Psoas muscle (tissue), 8 donors: ENCODE results near the gene LAMA5. TPM values are rescaled to one million over a fixed set of nuclear protein-coding genes. Genes with fewer than 3 reads are reported as not detected.

Experiments used
- ATAC-seq, 4 donors: fragments of 200-7000 bp; cut with Tn5 transposase; one replicate each; pipeline ENCODE4 v1.9.1; 2020; ENCODE audit warnings: moderate library complexity in 3 of 4, mild to moderate bottlenecking in 2 of 4
- DNase-seq, 2 donors: peaks; one replicate each; pipeline ENCODE4 v3.0.0-alpha.2; 2020
- H3K27ac ChIP-seq: fragments of 200-600 bp; one replicate; pipeline ENCODE4 v1.8.0; 2022
- H3K27me3 ChIP-seq, 3 donors: fragments of 200-600 bp in 1 of 3; one replicate each; pipeline versions ENCODE4 v1.6.1 to v1.8.0; 2013 to 2022; ENCODE audit warnings: low read length in 2 of 3, mild to moderate bottlenecking in 2 of 3, moderate library complexity in 1 of 3; ENCODE audit not compliant: insufficient read depth in 3 of 3
- H3K36me3 ChIP-seq, 2 donors: fragments of 200-600 bp in 1 of 2; one replicate each; pipeline versions ENCODE4 v1.6.1 to v1.8.0; 2013 to 2022; ENCODE audit warnings: low read depth in 1 of 2, mild to moderate bottlenecking in 1 of 2, moderate library complexity in 1 of 2; ENCODE audit not compliant: insufficient read depth in 1 of 2
- H3K4me1 ChIP-seq: fragments of 200-600 bp; one replicate; pipeline ENCODE4 v1.8.0; 2022
- H3K4me3 ChIP-seq: fragments of 200-600 bp; one replicate; pipeline ENCODE4 v1.8.0; 2022; ENCODE audit warnings: mild to moderate bottlenecking
- H3K9me3 ChIP-seq: fragments of 200-600 bp; one replicate; pipeline ENCODE4 v1.8.0; 2022
- CTCF ChIP-seq: fragments of 200-600 bp; IDR thresholded peaks from one replicate; pipeline ENCODE4 v1.8.0; 2022; ENCODE audit warnings: antibody characterized with exemption
- WGBS, 3 donors: extraction: QIAGEN DNeasy Blood & Tissue Kit; methylation state at CpG; one replicate each; pipeline versions ENCODE4 v1.1.6 to v1.1.7; 2013; 5-methylcytosine and 5-hydroxymethylcytosine counted together
- intact Hi-C, 2 donors: fragments of 100-400 bp; cut with DNase I; formaldehyde crosslinking; loops; one replicate each; pipeline versions ENCODE4 v1.11.0 to v1.14.2; 2022
- polyA plus RNA-seq, 3 donors: library from polyadenylated mRNA; stranded (reverse); fragments of 200-250 nt; gene quantifications; one replicate each; pipeline ENCODE4 v1.2.3, GENCODE V29; 2013
- total RNA-seq, 4 donors: library from RNA; stranded (reverse); fragmentation: NEBNext Ultra II Directional in 2 of 4; extraction: Animal tissue kit (Norgen Biotek cat#: 25700) in 2 of 4; gene quantifications; one replicate each; pipeline versions ENCODE4 v1.2.1 to v1.2.4, GENCODE V29; 2021 to 2023
- donor health status: healthy with polysubstance abuse.
- donor health status: DM: no; HTN: no; CAD: no; lungs with moderate emphysema.
- donor health status: Bipolar disorder and iron deficiency.
- donor health status: healthy.
- donor health status: DM: yes; HTN: yes; CAD: no.
- donor health status: DM: no; HTN: no; CAD: no.
- donor health status: DM: no; HTN: no; CAD: no.
- donor health status: DM: yes; HTN: yes; CAD: no.

The LAMA5 gene
- total and polyA plus RNA-seq, 7 donors = 14.4 to 74.6 (median 34.2) TPM

- TF ChIP-seq CTCF = no peak
- Histone ChIP-seq H3K27me3 (no peaks in the 10 kb centered on the region), H3K27ac (no peak overlapping the region), H3K36me3 (peaks cover 0 to 58% of the 10 kb centered on the region in 2 donors), H3K4me1 (no peaks in the 10 kb centered on the region), H3K4me3 (no peak overlapping the region), H3K9me3 (no peaks in the 10 kb centered on the region)
- WGBS, 3 donors = 63 to 85% (median 72%) methylated on average over 29 to 30 of the region's 30 CpGs
- ATAC-seq (peak in 1 of 4 donors; percentile 23), DNase-seq (no peak)
- intact Hi-C loops = no loop called here
Measured at GRCh38 chr20:62296724-62297448, 70.2 kb downstream of the LAMA5 start.

DNA sequence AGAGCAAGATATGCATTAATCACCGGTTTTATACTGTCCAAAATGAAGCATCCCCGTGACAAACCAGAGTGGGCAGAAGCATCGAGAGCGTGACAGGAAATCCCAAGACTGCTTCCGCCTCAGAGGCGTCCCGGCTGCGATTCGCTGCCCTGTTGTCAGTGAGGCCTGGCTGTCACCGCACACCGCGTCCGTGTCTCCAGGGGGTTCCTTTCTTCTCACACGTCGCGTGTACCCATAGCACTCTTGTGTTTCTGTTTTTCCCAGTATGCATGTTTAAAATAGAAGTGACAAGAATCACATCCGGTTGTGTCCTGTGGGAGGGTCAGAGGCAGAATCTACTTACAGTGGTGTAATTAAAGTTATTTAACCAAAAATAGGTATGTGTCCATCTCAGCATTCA is 72.6 kb downstream of the LAMA5 start:
- 61 to 72% (median 63%) methylated on average over 17 of the region's 17 CpGs for WGBS, 3 donors
- TF ChIP-seq CTCF = no peak
- no peak for ATAC-seq
- Histone ChIP-seq H3K27ac (no peak overlapping the region), H3K4me1 (no peaks in the 10 kb centered on the region), H3K9me3 (no peaks in the 10 kb centered on the region), H3K36me3 (peaks cover 0 to 82% of the 10 kb centered on the region in 2 donors), H3K4me3 (no peak overlapping the region), H3K27me3 (no peaks in the 10 kb centered on the region)
- intact Hi-C loops = no loop called here
- no peak for DNase-seq

- H3K27me3 ChIP-seq = no peaks in the 10 kb centered on the region
- DNase-seq = no peak
- no peak for TF ChIP-seq CTCF
- ATAC-seq = no peak
- no peak overlapping the region for H3K27ac ChIP-seq
- peaks cover 4 to 87% of the 10 kb centered on the region in 2 donors for H3K36me3 ChIP-seq
- no peaks in the 10 kb centered on the region for H3K9me3 ChIP-seq
- intact Hi-C loops = no loop called here
- WGBS, 3 donors = 83 to 86% (median 85%) methylated on average over 9 of the region's 9 CpGs
- no peak overlapping the region for H3K4me3 ChIP-seq
- H3K4me1 ChIP-seq = no peaks in the 10 kb centered on the region
Measured at GRCh38 chr20:62293946-62294345, 73.2 kb downstream of the LAMA5 start.

GRCh38 chr20:62293111-62293784 is 73.9 kb downstream of the LAMA5 start:
- H3K9me3 ChIP-seq = no peaks in the 10 kb centered on the region
- TF ChIP-seq CTCF = no peak
- intact Hi-C loops = no loop called here
- H3K4me1 ChIP-seq = no peaks in the 10 kb centered on the region
- 90 to 92% (median 91%) methylated on average over 20 of the region's 20 CpGs for WGBS, 3 donors
- ATAC-seq (no peak), DNase-seq (no peak)
- no peak overlapping the region for H3K27ac ChIP-seq
- H3K36me3 ChIP-seq = peaks cover 4 to 86% of the 10 kb centered on the region in 2 donors
- H3K4me3 ChIP-seq = no peak overlapping the region
- H3K27me3 ChIP-seq = no peaks in the 10 kb centered on the region
